GM23248 (cell line): ENCODE data around the gene ACKR3. TPM values are rescaled to one million over a fixed set of nuclear protein-coding genes. Genes with fewer than 3 reads are reported as not detected.

Source experiments
- DNase-seq: peaks from one replicate; pipeline ENCODE4 v3.0.0-alpha.2; 2015
- H2AFZ ChIP-seq: fragments of 200-600 bp; sonication (generic); 2 replicates; pipeline ENCODE4 v1.6.1; 2016; ENCODE audit warnings: antibody characterized with exemption
- H3F3A ChIP-seq: fragments of 200-600 bp; sonication (generic); 2 replicates; pipeline ENCODE4 v1.6.1; 2016; ENCODE audit warnings: mild to moderate bottlenecking, antibody characterized with exemption, mixed run types; ENCODE audit not compliant: insufficient read depth
- H3K27ac ChIP-seq: fragments of 200-600 bp; sonication (generic); 2 replicates; pipeline ENCODE4 v1.5.1; 2016; ENCODE audit warnings: mild to moderate bottlenecking
- H3K27me3 ChIP-seq: fragments of 200-600 bp; sonication (generic); replicated peaks from 2 replicates; pipeline ENCODE4 v1.6.1; 2016; ENCODE audit warnings: mild to moderate bottlenecking; ENCODE audit not compliant: insufficient read depth
- H3K36me3 ChIP-seq: fragments of 200-600 bp; sonication (generic); 2 replicates; pipeline ENCODE4 v1.6.1; 2016; ENCODE audit warnings: low read depth, mild to moderate bottlenecking
- H3K4me1 ChIP-seq: fragments of 200-600 bp; sonication (generic); 2 replicates; pipeline ENCODE4 v1.6.1; 2016; ENCODE audit warnings: mild to moderate bottlenecking; ENCODE audit not compliant: insufficient read depth
- H3K4me2 ChIP-seq: fragments of 200-600 bp; sonication (generic); one replicate; pipeline ENCODE4 v1.6.1; 2016; ENCODE audit warnings: mild to moderate bottlenecking; ENCODE audit not compliant: unreplicated experiment
- H3K4me3 ChIP-seq: fragments of 200-600 bp; sonication (generic); 2 replicates; pipeline ENCODE4 v1.5.1; 2016; ENCODE audit warnings: mild to moderate bottlenecking
- H3K79me2 ChIP-seq: fragments of 200-600 bp; sonication (generic); 2 replicates; pipeline ENCODE4 v1.6.1; 2016; ENCODE audit warnings: mild to moderate bottlenecking; ENCODE audit not compliant: insufficient read depth
- H3K9ac ChIP-seq: fragments of 200-600 bp; sonication (generic); 2 replicates; pipeline ENCODE4 v1.6.1; 2016; ENCODE audit warnings: mild to moderate bottlenecking
- H3K9me2 ChIP-seq: fragments of 200-600 bp; sonication (generic); 2 replicates; pipeline ENCODE4 v1.6.1; 2016; ENCODE audit warnings: mixed run types, mild to moderate bottlenecking, moderate library complexity; ENCODE audit not compliant: insufficient read depth
- H3K9me3 ChIP-seq: fragments of 200-600 bp; sonication (generic); one replicate; pipeline ENCODE4 v1.6.1; 2017; ENCODE audit warnings: low read depth
- H4K20me1 ChIP-seq: fragments of 200-600 bp; sonication (generic); 2 replicates; pipeline ENCODE4 v1.6.0; 2016; ENCODE audit not compliant: insufficient read depth
- EZH2 ChIP-seq: fragments of 200-600 bp; sonication (generic); IDR thresholded peaks from 2 replicates; pipeline ENCODE4 v1.6.1; 2018; ENCODE audit warnings: antibody characterized with exemption, mild to moderate bottlenecking; ENCODE audit not compliant: insufficient read depth, poor library complexity, severe bottlenecking
- EZH2phosphoT487 ChIP-seq: fragments of 200-600 bp; sonication (generic); IDR thresholded peaks from 2 replicates; pipeline ENCODE4 v1.6.1; 2018; ENCODE audit warnings: antibody characterized with exemption, moderate library complexity, mild to moderate bottlenecking, low read depth; ENCODE audit not compliant: insufficient read depth
- WGBS, 2 experiments: methylation state at CpG; one replicate each; pipeline ENCODE4 v1.1.6; 2015 to 2017; ENCODE audit warnings: low lambda C conversion rate in 2 of 2, low coverage in 1 of 2; ENCODE audit errors: missing lambda C conversion rate in 2 of 2; 5-methylcytosine and 5-hydroxymethylcytosine counted together
- in situ Hi-C: fragments of 300-500 bp; cut with MboI; formaldehyde crosslinking; loops from 2 replicates; pipeline ENCODE4 v1.15.0; 2020
- polyA plus RNA-seq: library from polyadenylated mRNA; unstranded; fragments of >200 nt; fragmentation: Nextera tagmentation; extraction: Ambion mirVana; gene quantifications from 2 replicates; pipeline ENCODE4 v1.2.1, GENCODE V29; 2016
- total RNA-seq: library from RNA; depleted of rRNA; stranded (reverse); fragments of >200 nt; shearing (Covaris generic); gene quantifications from 2 replicates; pipeline ENCODE4 v1.2.3, GENCODE V29; 2014

ACKR3 gene
- total and polyA plus RNA-seq, 2 experiments from 2014 or later: 6.1 to 8.5 TPM

DNA sequence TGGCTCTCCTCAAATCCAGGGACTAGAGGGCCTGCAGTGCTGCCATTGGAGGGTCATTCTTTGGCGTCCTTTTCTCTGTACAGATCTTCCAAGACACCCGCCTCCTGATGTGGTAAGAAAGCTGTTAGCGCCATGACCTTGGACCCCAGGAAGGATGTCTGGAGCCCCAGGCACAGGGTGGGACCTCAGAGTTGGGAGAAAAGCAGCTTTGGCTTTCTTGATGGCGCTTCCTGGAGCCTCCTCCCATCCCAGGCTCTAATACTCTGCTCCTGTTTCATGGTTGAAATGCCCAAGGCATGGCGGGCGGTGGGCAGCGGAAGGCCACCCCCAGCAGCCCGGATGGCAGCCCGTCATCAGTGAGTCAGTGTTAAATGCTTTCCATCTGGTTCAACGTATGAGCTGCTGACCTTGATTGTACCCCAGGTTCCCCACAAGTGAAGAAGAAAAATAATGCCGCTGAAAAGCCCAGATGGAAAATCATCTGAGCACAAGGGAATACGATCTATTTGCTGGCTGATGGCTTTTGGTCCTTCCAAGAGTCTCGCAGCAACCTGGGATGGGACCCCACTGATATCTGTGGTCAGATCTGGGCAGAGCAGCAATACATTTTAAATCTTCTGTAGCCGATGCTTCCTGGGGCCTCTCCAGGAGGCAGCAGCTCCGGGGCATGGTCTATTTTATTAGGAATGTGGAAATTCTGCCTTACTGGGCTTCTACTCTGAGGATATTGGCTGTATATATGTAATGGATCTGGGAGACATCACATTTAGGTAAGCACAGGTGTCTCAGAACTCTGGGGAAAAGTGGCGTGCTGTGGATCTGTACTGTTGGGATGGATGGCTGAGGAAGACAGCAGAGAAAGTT, 15.1 kb downstream of the ACKR3 start:
- H3K27me3 ChIP-seq: 0 out of 2 replicates have a peak, but pooled peaks cover 3% of the 10 kb centered on the region
- H3K4me3 ChIP-seq: no peak overlapping the region
- no peaks in the 10 kb centered on the region for H3K4me1 ChIP-seq
- H3K79me2 ChIP-seq: no peaks in the 10 kb centered on the region
- no peak for DNase-seq
- no peak overlapping the region for H3K27ac ChIP-seq
- H3F3A ChIP-seq: no peaks in the 10 kb centered on the region
- in situ Hi-C loops: no loop called here
- no peaks in the 10 kb centered on the region for H3K36me3 ChIP-seq
- H3K9me2 ChIP-seq: no peaks in the 10 kb centered on the region
- no peak overlapping the region for H3K9ac ChIP-seq
- no peaks in the 10 kb centered on the region for H4K20me1 ChIP-seq
- WGBS, 2 experiments: 44 to 48% methylated on average over 16 of the region's 16 CpGs
- H2AFZ ChIP-seq: no peak overlapping the region
- no peaks in the 10 kb centered on the region for H3K9me3 ChIP-seq
- no peak overlapping the region for H3K4me2 ChIP-seq
- no peak for TF ChIP-seq EZH2phosphoT487
- no peak for TF ChIP-seq EZH2

DNA sequence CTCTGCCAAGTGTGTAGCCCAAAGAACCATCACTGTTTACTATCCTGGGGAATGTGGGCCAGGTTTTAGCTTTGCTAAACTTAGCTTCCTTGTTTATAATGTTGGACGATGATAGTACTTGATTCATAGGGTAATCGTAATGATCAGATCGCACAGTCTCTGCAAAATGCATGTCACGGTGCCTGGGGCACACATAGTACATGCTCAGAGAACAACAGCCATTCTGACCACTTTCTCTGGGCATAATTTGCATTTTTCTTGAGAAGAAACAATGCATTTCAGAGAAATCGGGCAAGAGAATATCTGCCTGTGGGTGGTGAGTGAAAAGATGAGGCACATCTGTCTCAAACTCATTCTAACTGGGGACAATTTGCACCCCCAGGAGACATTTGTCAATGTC, 16.3 kb downstream of the ACKR3 start:
- H3K27me3 ChIP-seq: no peaks in the 10 kb centered on the region
- no peaks in the 10 kb centered on the region for H3K36me3 ChIP-seq
- no peaks in the 10 kb centered on the region for H3K9me3 ChIP-seq
- DNase-seq: no peak
- no peak overlapping the region for H2AFZ ChIP-seq
- no peak overlapping the region for H3K4me2 ChIP-seq
- 91 to 95% methylated on average over 5 of the region's 5 CpGs for WGBS, 2 experiments
- no peak overlapping the region for H3K27ac ChIP-seq
- no peaks in the 10 kb centered on the region for H3K4me1 ChIP-seq
- H3K9ac ChIP-seq: no peak overlapping the region
- H3F3A ChIP-seq: no peaks in the 10 kb centered on the region
- in situ Hi-C loops: no loop called here
- H3K4me3 ChIP-seq: no peak overlapping the region
- no peaks in the 10 kb centered on the region for H4K20me1 ChIP-seq
- H3K9me2 ChIP-seq: no peaks in the 10 kb centered on the region
- no peaks in the 10 kb centered on the region for H3K79me2 ChIP-seq
- TF ChIP-seq EZH2 (no peak), EZH2phosphoT487 (no peak)

DNA sequence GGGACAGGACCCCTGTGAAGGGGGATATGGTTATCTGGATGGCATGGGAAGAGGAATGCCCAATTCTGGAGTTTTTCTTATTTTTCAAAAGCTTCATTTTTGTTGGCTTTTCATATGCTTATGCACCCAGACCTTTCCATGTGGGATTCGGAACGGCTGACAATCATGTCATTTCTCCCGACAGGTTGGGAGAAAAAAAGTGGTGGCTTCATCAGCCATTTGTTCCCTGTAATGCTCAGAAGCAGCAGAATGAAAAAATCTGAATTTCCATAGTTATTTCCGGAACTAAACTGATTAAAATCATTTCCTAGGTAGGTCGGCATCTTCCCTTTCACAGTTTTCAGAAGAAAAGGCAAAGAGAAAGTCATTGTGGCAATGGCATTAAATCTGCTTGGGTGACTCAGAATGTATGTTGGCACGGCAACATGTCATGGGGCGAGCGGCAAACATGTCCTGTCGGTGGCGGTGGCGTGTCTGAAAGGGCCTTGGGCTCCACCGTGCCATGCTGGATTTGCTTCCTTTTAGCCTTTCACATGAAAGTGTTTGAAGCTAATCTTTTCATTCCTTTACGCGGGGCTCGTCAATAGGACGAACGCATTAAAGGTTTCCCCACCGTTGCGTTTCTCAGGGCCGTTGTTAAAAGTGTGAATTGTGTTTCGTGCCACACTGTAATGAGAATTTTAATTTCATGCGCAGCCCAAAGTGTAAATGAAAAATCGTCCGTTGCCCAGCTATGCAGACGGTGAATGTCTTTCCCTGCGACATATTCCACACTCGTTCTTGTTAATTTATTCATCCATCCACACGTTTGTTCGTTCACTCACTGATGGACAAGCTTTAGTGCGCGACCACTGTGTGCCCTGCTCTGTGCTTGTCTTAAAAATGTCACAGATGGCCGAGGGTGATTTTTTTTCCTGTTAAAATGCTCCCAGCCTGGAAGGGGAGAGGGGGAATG, 18.5 kb downstream of the ACKR3 start:
- WGBS, 2 experiments: 89 to 91% methylated on average over 32 of the region's 32 CpGs
- DNase-seq: no peak
- H3K4me2 ChIP-seq: no peak overlapping the region
- no peaks in the 10 kb centered on the region for H3K27me3 ChIP-seq
- no peak overlapping the region for H2AFZ ChIP-seq
- H3K36me3 ChIP-seq: no peaks in the 10 kb centered on the region
- no peaks in the 10 kb centered on the region for H4K20me1 ChIP-seq
- no peaks in the 10 kb centered on the region for H3K9me3 ChIP-seq
- no peak overlapping the region for H3K27ac ChIP-seq
- H3K4me3 ChIP-seq: no peak overlapping the region
- H3K9me2 ChIP-seq: no peaks in the 10 kb centered on the region
- no peak overlapping the region for H3K9ac ChIP-seq
- H3K79me2 ChIP-seq: no peaks in the 10 kb centered on the region
- in situ Hi-C loops: no loop called here
- TF ChIP-seq EZH2phosphoT487 (no peak), EZH2 (no peak)
- no peaks in the 10 kb centered on the region for H3F3A ChIP-seq
- no peaks in the 10 kb centered on the region for H3K4me1 ChIP-seq

DNA sequence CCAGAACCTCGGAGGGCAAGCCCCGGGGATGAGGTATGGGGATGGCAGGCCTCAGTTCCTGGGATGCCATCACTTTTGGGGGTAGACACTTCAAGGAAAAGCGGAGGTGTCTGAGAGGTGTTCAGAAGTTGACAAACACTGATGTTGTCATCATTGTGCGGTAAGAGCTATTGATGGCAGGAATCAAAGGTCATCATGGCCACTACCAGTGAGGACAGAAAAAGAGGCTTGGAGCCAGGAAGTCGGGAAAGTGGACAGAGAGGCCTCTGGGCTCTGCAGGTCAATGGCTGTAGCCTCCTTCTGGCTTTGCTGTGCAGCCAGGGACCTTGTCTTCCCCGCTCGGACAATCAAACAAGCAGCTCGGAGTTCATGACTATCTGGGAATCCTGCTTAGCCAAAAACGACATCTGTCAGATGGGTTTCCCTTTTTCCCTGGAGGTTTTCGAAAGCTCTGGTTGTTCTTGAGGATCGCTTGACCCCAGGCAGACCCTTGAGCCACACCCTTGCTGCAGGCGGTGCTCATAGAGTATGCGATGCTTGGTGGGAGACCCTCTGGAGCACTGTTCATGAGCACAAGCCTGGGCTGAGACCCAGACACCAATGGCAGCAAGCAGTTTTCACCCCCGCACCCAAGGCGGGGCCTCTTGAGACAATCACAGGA, 19.4 kb downstream of the ACKR3 start:
- H3K27me3 ChIP-seq: no peaks in the 10 kb centered on the region
- H3K9ac ChIP-seq: no peak overlapping the region
- in situ Hi-C loops: no loop called here
- H3K36me3 ChIP-seq: no peaks in the 10 kb centered on the region
- H3K4me2 ChIP-seq: no peak overlapping the region
- H3F3A ChIP-seq: no peaks in the 10 kb centered on the region
- H3K79me2 ChIP-seq: no peaks in the 10 kb centered on the region
- H3K9me3 ChIP-seq: no peaks in the 10 kb centered on the region
- DNase-seq: no peak
- TF ChIP-seq EZH2 (no peak), EZH2phosphoT487 (no peak)
- H3K4me3 ChIP-seq: no peak overlapping the region
- H4K20me1 ChIP-seq: no peaks in the 10 kb centered on the region
- H2AFZ ChIP-seq: no peak overlapping the region
- H3K9me2 ChIP-seq: no peaks in the 10 kb centered on the region
- H3K27ac ChIP-seq: no peak overlapping the region
- WGBS, 2 experiments: 83 to 86% methylated on average over 15 of the region's 15 CpGs
- H3K4me1 ChIP-seq: no peaks in the 10 kb centered on the region
